Measurements from ENCODE around the gene SYNPO. TPM values are rescaled to one million over a fixed set of nuclear protein-coding genes. Genes with fewer than 3 reads are reported as not detected.

SYNPO gene
- total RNA-seq, 1 donor from 2014 or later, result 0.41 TPM

DNA sequence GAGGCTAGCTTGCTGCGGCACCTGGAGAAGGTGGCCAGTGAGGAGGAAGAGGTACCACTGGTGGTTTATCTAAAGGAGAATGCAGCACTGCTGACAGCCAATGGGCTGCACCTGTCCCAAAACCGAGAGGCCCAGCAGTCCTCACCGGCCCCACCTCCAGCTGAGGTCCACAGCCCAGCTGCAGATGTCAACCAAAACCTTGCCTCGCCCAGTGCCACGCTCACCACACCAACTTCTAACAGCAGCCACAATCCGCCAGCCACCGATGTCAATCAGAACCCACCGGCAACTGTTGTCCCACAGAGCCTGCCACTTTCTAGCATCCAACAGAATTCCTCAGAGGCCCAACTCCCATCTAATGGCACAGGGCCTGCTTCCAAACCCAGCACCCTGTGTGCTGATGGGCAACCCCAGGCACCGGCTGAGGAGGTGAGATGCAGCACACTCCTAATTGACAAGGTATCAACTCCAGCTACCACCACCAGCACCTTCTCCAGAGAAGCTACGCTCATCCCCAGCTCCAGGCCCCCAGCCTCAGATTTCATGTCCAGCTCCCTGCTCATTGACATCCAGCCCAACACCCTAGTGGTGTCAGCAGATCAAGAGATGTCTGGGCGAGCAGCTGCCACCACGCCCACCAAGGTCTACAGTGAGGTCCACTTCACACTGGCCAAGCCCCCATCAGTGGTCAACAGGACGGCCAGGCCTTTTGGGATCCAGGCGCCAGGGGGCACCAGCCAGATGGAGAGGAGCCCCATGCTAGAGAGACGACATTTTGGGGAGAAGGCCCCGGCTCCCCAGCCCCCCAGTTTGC, 8.0 kb downstream of the SYNPO start:
- DNase-seq (ENCODE audit: low spot score), result no peak
- H3K36me3 Mint-ChIP-seq, result no peaks in the 10 kb centered on the region
- Histone ChIP-seq H3K9ac (no peak overlapping the region), H3K36me3 (no peaks in the 10 kb centered on the region), H3K9me3 (ENCODE audit: low read depth) (no peaks in the 10 kb centered on the region), H3K4me1 (peaks cover 51% of the 10 kb centered on the region), H3K79me2 (ENCODE audit: low read depth) (no peaks in the 10 kb centered on the region), H3K27ac (no peak overlapping the region), H3F3A (ENCODE audit: low read depth) (peaks cover 38% of the 10 kb centered on the region), H4K20me1 (ENCODE audit: low read depth) (no peaks in the 10 kb centered on the region), H3K4me3 (no peak overlapping the region), H3K4me2 (peak overlapping the region; percentile 2), H2AFZ (replicated peaks) (no peak overlapping the region), H3K27me3 (no peaks in the 10 kb centered on the region)
- no peaks in the 10 kb centered on the region for H3K9me3 Mint-ChIP-seq
- TF ChIP-seq EZH2 (IDR thresholded peaks at IDR 0.05), result no peak
- TF ChIP-seq, protein P1, sequence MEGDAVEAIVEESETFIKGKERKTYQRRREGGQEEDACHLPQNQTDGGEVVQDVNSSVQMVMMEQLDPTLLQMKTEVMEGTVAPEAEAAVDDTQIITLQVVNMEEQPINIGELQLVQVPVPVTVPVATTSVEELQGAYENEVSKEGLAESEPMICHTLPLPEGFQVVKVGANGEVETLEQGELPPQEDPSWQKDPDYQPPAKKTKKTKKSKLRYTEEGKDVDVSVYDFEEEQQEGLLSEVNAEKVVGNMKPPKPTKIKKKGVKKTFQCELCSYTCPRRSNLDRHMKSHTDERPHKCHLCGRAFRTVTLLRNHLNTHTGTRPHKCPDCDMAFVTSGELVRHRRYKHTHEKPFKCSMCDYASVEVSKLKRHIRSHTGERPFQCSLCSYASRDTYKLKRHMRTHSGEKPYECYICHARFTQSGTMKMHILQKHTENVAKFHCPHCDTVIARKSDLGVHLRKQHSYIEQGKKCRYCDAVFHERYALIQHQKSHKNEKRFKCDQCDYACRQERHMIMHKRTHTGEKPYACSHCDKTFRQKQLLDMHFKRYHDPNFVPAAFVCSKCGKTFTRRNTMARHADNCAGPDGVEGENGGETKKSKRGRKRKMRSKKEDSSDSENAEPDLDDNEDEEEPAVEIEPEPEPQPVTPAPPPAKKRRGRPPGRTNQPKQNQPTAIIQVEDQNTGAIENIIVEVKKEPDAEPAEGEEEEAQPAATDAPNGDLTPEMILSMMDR (IDR thresholded peaks at IDR 0.05), result no peak
- TF ChIP-seq EZH2phosphoT487 (IDR thresholded peaks at IDR 0.05), result no peak
- H3K27me3 Mint-ChIP-seq (ENCODE audit: insufficient read depth, low read depth), result peaks cover 11% of the 10 kb centered on the region
- H3K27ac Mint-ChIP-seq, result peak overlapping the region; percentile 66
- peaks cover 56% of the 10 kb centered on the region for H3K4me1 Mint-ChIP-seq
- H3K4me3 Mint-ChIP-seq, result no peak overlapping the region

DNA sequence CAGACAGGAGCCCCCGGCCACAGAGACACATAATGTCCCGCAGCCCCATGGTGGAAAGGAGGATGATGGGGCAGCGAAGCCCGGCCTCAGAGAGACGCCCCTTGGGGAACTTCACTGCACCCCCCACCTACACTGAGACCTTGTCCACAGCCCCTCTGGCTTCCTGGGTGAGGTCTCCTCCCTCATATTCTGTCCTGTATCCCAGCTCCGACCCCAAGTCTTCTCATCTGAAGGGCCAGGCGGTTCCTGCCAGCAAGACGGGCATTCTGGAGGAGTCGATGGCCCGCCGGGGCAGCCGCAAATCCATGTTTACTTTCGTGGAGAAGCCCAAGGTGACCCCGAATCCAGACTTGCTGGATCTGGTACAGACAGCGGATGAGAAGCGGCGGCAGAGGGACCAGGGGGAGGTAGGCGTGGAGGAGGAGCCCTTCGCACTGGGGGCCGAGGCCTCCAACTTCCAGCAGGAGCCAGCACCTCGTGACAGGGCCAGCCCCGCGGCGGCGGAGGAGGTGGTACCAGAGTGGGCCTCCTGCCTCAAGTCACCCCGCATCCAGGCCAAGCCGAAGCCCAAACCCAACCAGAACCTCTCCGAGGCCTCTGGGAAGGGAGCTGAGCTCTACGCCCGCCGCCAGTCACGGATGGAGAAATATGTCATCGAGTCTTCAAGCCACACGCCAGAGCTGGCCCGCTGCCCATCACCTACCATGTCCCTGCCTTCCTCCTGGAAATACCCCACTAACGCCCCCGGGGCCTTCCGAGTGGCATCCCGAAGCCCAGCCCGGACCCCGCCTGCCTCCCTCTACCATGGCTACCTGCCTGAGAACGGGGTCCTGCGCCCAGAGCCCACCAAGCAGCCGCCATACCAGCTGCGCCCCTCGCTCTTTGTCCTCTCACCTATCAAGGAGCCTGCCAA, 8.9 kb downstream of the SYNPO start:
- Mint-ChIP-seq H3K4me3 (peak overlapping the region; percentile 21), H3K4me1 (peaks cover 55% of the 10 kb centered on the region), H3K36me3 (no peaks in the 10 kb centered on the region), H3K27ac (no peak overlapping the region), H3K27me3 (ENCODE audit: insufficient read depth, low read depth) (peaks cover 7% of the 10 kb centered on the region), H3K9me3 (no peaks in the 10 kb centered on the region)
- Histone ChIP-seq H3K4me3 (no peak overlapping the region), H3K27ac (no peak overlapping the region), H2AFZ (replicated peaks) (no peak overlapping the region), H3K4me1 (peaks cover 44% of the 10 kb centered on the region), H3K27me3 (no peaks in the 10 kb centered on the region), H3F3A (ENCODE audit: low read depth) (peaks cover 29% of the 10 kb centered on the region), H3K9me3 (ENCODE audit: low read depth) (no peaks in the 10 kb centered on the region), H3K9ac (no peak overlapping the region), H3K36me3 (no peaks in the 10 kb centered on the region), H3K79me2 (ENCODE audit: low read depth) (no peaks in the 10 kb centered on the region), H4K20me1 (ENCODE audit: low read depth) (no peaks in the 10 kb centered on the region), H3K4me2 (no peak overlapping the region)
- TF ChIP-seq, protein P1 (IDR thresholded peaks at IDR 0.05), result no peak
- no peak for TF ChIP-seq EZH2 (IDR thresholded peaks at IDR 0.05)
- TF ChIP-seq EZH2phosphoT487 (IDR thresholded peaks at IDR 0.05), result no peak
- DNase-seq (ENCODE audit: low spot score), result no peak

DNA sequence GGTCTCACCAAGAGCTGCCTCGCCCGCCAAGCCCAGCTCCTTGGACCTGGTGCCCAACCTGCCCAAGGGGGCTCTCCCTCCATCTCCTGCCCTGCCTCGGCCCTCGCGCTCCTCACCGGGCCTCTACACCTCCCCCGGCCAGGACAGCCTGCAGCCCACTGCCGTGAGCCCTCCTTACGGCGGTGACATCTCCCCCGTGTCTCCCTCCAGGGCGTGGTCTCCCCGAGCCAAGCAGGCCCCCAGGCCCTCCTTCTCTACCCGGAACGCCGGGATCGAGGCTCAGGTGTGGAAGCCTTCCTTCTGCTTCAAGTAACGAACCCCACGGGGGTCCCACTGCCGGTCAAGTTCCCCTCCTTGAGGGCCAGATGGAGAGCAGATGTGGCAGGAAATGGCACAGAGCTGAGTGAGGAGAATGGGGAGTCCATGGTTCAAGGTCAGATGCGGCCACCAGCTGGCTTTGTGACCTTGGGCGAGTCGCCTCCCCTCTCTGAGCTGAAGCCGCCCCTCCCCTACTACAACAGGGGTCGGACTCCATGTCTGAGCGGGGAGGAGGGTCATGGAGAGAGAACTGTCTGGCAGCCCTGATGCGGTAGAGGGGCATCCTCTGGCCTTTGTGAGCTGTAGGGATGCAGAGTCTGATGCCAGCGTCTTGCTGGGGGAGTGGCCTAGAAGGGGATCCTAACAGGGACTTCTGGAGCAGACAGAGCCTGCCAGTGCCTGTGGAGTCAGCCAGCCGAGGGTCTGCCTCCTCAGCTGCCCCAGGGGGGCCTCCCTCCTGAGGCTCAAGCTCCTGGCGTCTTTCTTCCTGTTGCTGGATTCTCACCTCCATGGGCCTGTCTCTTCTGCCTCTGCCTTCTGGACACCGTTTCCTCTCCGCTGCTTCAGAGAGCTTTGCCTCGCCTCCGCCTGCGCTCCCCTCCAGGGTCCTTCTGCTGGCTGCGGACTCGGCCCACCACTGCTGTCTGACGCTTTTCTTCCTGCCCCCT, 9.9 kb downstream of the SYNPO start:
- H3K4me3 Mint-ChIP-seq, result peak overlapping the region; percentile 43
- peak overlapping the region; percentile 91 for H3K27ac Mint-ChIP-seq
- TF ChIP-seq EZH2 (IDR thresholded peaks at IDR 0.05) (no peak), EZH2phosphoT487 (IDR thresholded peaks at IDR 0.05) (no peak)
- TF ChIP-seq, protein P1 (IDR thresholded peaks at IDR 0.05), result no peak
- Histone ChIP-seq H3K4me3 (no peak overlapping the region), H3K27ac (no peak overlapping the region), H3K9ac (no peak overlapping the region), H3K4me1 (peaks cover 35% of the 10 kb centered on the region), H3K9me3 (ENCODE audit: low read depth) (no peaks in the 10 kb centered on the region), H3F3A (ENCODE audit: low read depth) (peaks cover 20% of the 10 kb centered on the region), H2AFZ (replicated peaks) (no peak overlapping the region), H3K4me2 (no peak overlapping the region), H3K79me2 (ENCODE audit: low read depth) (no peaks in the 10 kb centered on the region), H3K36me3 (no peaks in the 10 kb centered on the region), H3K27me3 (no peaks in the 10 kb centered on the region), H4K20me1 (ENCODE audit: low read depth) (no peaks in the 10 kb centered on the region)
- H3K9me3 Mint-ChIP-seq, result no peaks in the 10 kb centered on the region
- peaks cover 7% of the 10 kb centered on the region for H3K27me3 Mint-ChIP-seq (ENCODE audit: insufficient read depth, low read depth)
- H3K4me1 Mint-ChIP-seq, result peaks cover 46% of the 10 kb centered on the region
- H3K36me3 Mint-ChIP-seq, result no peaks in the 10 kb centered on the region
- DNase-seq (ENCODE audit: low spot score), result no peak

All from neural progenitor cell (in vitro differentiated cells).